GM08714 (cell line): ENCODE data around the gene AHSG.
"Not testable (repeated sequence)": the region's sequence is repeated elsewhere in the genome, so short reads cannot be mapped to it uniquely, and the experiment has no call there.

Experiments
- H3K4me3 ChIP-seq: fragments of 200-500 bp; sonication (Bioruptor generic); 2 replicates; pipeline ENCODE4 v1.5.1; 2014; ENCODE audit warnings: mild to moderate bottlenecking, low read length, inconsistent platforms
- ZNF274 ChIP-seq: IDR thresholded peaks from 2 replicates; pipeline ENCODE4 v1.6.1; 2012; ENCODE audit warnings: mild to moderate bottlenecking, low read depth, low read length

AHSG gene

GRCh38 chr3:186620213-186621092 lies 7.6 kb downstream of the AHSG start:
- no peak for TF ChIP-seq ZNF274
- no peak overlapping the region for H3K4me3 ChIP-seq

GRCh38 chr3:186621894-186622650 lies 9.2 kb downstream of the AHSG start:
- TF ChIP-seq ZNF274: no peak
- H3K4me3 ChIP-seq: no peak overlapping the region

- TF ChIP-seq ZNF274: no peak
- H3K4me3 ChIP-seq: no peak overlapping the region
Measured at GRCh38 chr3:186622651-186623310, 9.9 kb downstream of the AHSG start.

GRCh38 chr3:186624598-186624997 lies 11.7 kb downstream of the AHSG start:
- no peak overlapping the region for H3K4me3 ChIP-seq
- no peak for TF ChIP-seq ZNF274

- no peak for TF ChIP-seq ZNF274
- no peak overlapping the region for H3K4me3 ChIP-seq
Measured at GRCh38 chr3:186625600-186626042, 12.8 kb downstream of the AHSG start.

- no peak for TF ChIP-seq ZNF274
- no peak overlapping the region for H3K4me3 ChIP-seq
Measured at GRCh38 chr3:186626254-186626847, 13.5 kb downstream of the AHSG start.

GRCh38 chr3:186627852-186628414 lies 15.1 kb downstream of the AHSG start:
- no peak for TF ChIP-seq ZNF274
- H3K4me3 ChIP-seq: no peak overlapping the region

- H3K4me3 ChIP-seq: no peak overlapping the region
- TF ChIP-seq ZNF274: no peak
Measured at GRCh38 chr3:186628756-186629155, 15.9 kb downstream of the AHSG start.

GRCh38 chr3:186630950-186631641 lies 18.2 kb downstream of the AHSG start:
- H3K4me3 ChIP-seq: no peak overlapping the region
- no peak for TF ChIP-seq ZNF274

- TF ChIP-seq ZNF274: no peak
- no peak overlapping the region for H3K4me3 ChIP-seq
Measured at GRCh38 chr3:186633481-186633880, 20.6 kb downstream of the AHSG start.

- not testable (repeated sequence) for H3K4me3 ChIP-seq
Measured at GRCh38 chr3:186634207-186634606, 21.3 kb downstream of the AHSG start.

GRCh38 chr3:186635532-186635931 lies 22.7 kb downstream of the AHSG start:
- H3K4me3 ChIP-seq: no peak overlapping the region
- no peak for TF ChIP-seq ZNF274

- no peak for TF ChIP-seq ZNF274
Measured at GRCh38 chr3:186636536-186636935, 23.7 kb downstream of the AHSG start.

GRCh38 chr3:186637686-186638085 lies 24.8 kb downstream of the AHSG start:
- H3K4me3 ChIP-seq: no peak overlapping the region
- no peak for TF ChIP-seq ZNF274

More at GRCh38 chr3:186636536-186636935, 23.7 kb downstream of the AHSG start:
- no peak overlapping the region for H3K4me3 ChIP-seq
